Activated T-helper 2 cell treated with anti-CD3 and anti-CD28 coated beads, Interferon-gamma antibody, Interleukin-2, Interleukin-4, amounts not matched to agents 10 μg/mL and 5 μg/mL and 100 μg/mL, durations not matched to agents 14 hours and 24 hours and 36 hours (primary cell): Measurements from ENCODE around the gene TNS3. TPM values are rescaled to one million over a fixed set of nuclear protein-coding genes. Genes with fewer than 3 reads are reported as not detected.

Source experiments
- DNase-seq: peaks from one replicate; pipeline ENCODE4 v3.0.0; 2021; ENCODE audit warnings: low spot score
- H3K27ac Mint-ChIP-seq: one replicate; pipeline ENCODE4 v1.8.0; 2021; ENCODE audit warnings: mixed read lengths
- H3K27me3 Mint-ChIP-seq: one replicate; pipeline ENCODE4 v1.8.0; 2021; ENCODE audit warnings: low read depth, mixed read lengths
- H3K36me3 Mint-ChIP-seq: one replicate; pipeline ENCODE4 v1.8.0; 2021; ENCODE audit warnings: low read depth, mixed read lengths
- H3K4me1 Mint-ChIP-seq: one replicate; pipeline ENCODE4 v1.8.0; 2021; ENCODE audit warnings: low read depth, mixed read lengths
- H3K4me3 Mint-ChIP-seq: one replicate; pipeline ENCODE4 v1.8.0; 2021; ENCODE audit warnings: low read depth, mild to moderate bottlenecking, moderate library complexity, mixed read lengths
- H3K9me3 Mint-ChIP-seq: one replicate; pipeline ENCODE4 v1.8.0; 2021; ENCODE audit warnings: mixed read lengths
- intact Hi-C: fragments of 100-400 bp; cut with micrococcal nuclease; formaldehyde crosslinking; loops from one replicate; pipeline ENCODE4 v1.15.1; 2023
- total RNA-seq: library from RNA; stranded (reverse); gene quantifications from 2 replicates; pipeline ENCODE4 v1.2.3, GENCODE V29; 2022

Gene TNS3
- total RNA-seq, 1 donor from 2014 or later, result 5.3 TPM

- Mint-ChIP-seq H3K9me3 (no peaks in the 10 kb centered on the region), H3K36me3 (no peaks in the 10 kb centered on the region), H3K27me3 (peaks cover 2% of the 10 kb centered on the region), H3K27ac (no peak overlapping the region), H3K4me3 (no peak overlapping the region), H3K4me1 (peaks cover 5% of the 10 kb centered on the region)
- intact Hi-C loops, result no loop called here
- no peak for DNase-seq
These were observed 81.8 kb downstream of the TNS3 start for GRCh38 chr7:47500103-47500563.

GRCh38 chr7:47498229-47499056, 83.5 kb downstream of the TNS3 start:
- intact Hi-C loops, result no loop called here
- no peak overlapping the region for H3K4me3 Mint-ChIP-seq
- H3K4me1 Mint-ChIP-seq, result peaks cover 5% of the 10 kb centered on the region
- no peak for DNase-seq
- peaks cover 9% of the 10 kb centered on the region for H3K27me3 Mint-ChIP-seq
- H3K36me3 Mint-ChIP-seq, result no peaks in the 10 kb centered on the region
- H3K9me3 Mint-ChIP-seq, result no peaks in the 10 kb centered on the region
- H3K27ac Mint-ChIP-seq, result no peak overlapping the region

- Mint-ChIP-seq H3K9me3 (no peaks in the 10 kb centered on the region), H3K4me1 (peaks cover 5% of the 10 kb centered on the region), H3K27ac (no peak overlapping the region), H3K36me3 (no peaks in the 10 kb centered on the region), H3K4me3 (no peak overlapping the region), H3K27me3 (peaks cover 9% of the 10 kb centered on the region)
- intact Hi-C loops, result no loop called here
- DNase-seq, result no peak
These were observed 84.4 kb downstream of the TNS3 start for GRCh38 chr7:47497367-47498096.

GRCh38 chr7:47496666-47497065, 85.2 kb downstream of the TNS3 start:
- Mint-ChIP-seq H3K4me1 (peaks cover 5% of the 10 kb centered on the region), H3K27ac (no peak overlapping the region), H3K9me3 (no peaks in the 10 kb centered on the region), H3K4me3 (no peak overlapping the region), H3K36me3 (no peaks in the 10 kb centered on the region), H3K27me3 (peaks cover 9% of the 10 kb centered on the region)
- intact Hi-C loops, result no loop called here
- no peak for DNase-seq

- Mint-ChIP-seq H3K4me1 (peaks cover 5% of the 10 kb centered on the region), H3K36me3 (no peaks in the 10 kb centered on the region), H3K9me3 (no peaks in the 10 kb centered on the region), H3K27ac (no peak overlapping the region), H3K4me3 (no peak overlapping the region), H3K27me3 (peaks cover 9% of the 10 kb centered on the region)
- no peak for DNase-seq
- intact Hi-C loops, result no loop called here
These were observed 85.8 kb downstream of the TNS3 start for GRCh38 chr7:47496056-47496665.

GRCh38 chr7:47493976-47494911, 87.7 kb downstream of the TNS3 start:
- Mint-ChIP-seq H3K27ac (no peak overlapping the region), H3K36me3 (no peaks in the 10 kb centered on the region), H3K9me3 (no peaks in the 10 kb centered on the region), H3K27me3 (peaks cover 9% of the 10 kb centered on the region), H3K4me3 (no peak overlapping the region), H3K4me1 (peaks cover 5% of the 10 kb centered on the region)
- intact Hi-C loops, result no loop called here
- DNase-seq, result no peak

- no peaks in the 10 kb centered on the region for H3K9me3 Mint-ChIP-seq
- peaks cover 5% of the 10 kb centered on the region for H3K4me1 Mint-ChIP-seq
- peaks cover 9% of the 10 kb centered on the region for H3K27me3 Mint-ChIP-seq
- intact Hi-C loops, result no loop called here
- no peak for DNase-seq
- no peak overlapping the region for H3K27ac Mint-ChIP-seq
- H3K4me3 Mint-ChIP-seq, result no peak overlapping the region
- H3K36me3 Mint-ChIP-seq, result no peaks in the 10 kb centered on the region
These were observed 89.1 kb downstream of the TNS3 start for GRCh38 chr7:47492716-47493325.

GRCh38 chr7:47490501-47491265, 91.2 kb downstream of the TNS3 start:
- Mint-ChIP-seq H3K27ac (no peak overlapping the region), H3K4me3 (no peak overlapping the region), H3K27me3 (peaks cover 7% of the 10 kb centered on the region), H3K4me1 (peaks cover 4% of the 10 kb centered on the region), H3K36me3 (no peaks in the 10 kb centered on the region), H3K9me3 (no peaks in the 10 kb centered on the region)
- DNase-seq, result no peak
- intact Hi-C loops, result no loop called here

- Mint-ChIP-seq H3K36me3 (no peaks in the 10 kb centered on the region), H3K9me3 (no peaks in the 10 kb centered on the region), H3K4me3 (no peak overlapping the region), H3K27ac (no peak overlapping the region), H3K4me1 (peaks cover 5% of the 10 kb centered on the region), H3K27me3 (peaks cover 5% of the 10 kb centered on the region)
- intact Hi-C loops, result no loop called here
- no peak for DNase-seq
These were observed 92.3 kb downstream of the TNS3 start for GRCh38 chr7:47489624-47490023.

- intact Hi-C loops, result no loop called here
- Mint-ChIP-seq H3K27ac (no peak overlapping the region), H3K4me1 (peaks cover 5% of the 10 kb centered on the region), H3K9me3 (no peaks in the 10 kb centered on the region), H3K4me3 (no peak overlapping the region), H3K27me3 (peaks cover 2% of the 10 kb centered on the region), H3K36me3 (no peaks in the 10 kb centered on the region)
- DNase-seq, result no peak
These were observed 93.0 kb downstream of the TNS3 start for GRCh38 chr7:47488969-47489342.

- Mint-ChIP-seq H3K4me3 (no peak overlapping the region), H3K27ac (no peak overlapping the region), H3K4me1 (peaks cover 5% of the 10 kb centered on the region), H3K9me3 (no peaks in the 10 kb centered on the region), H3K27me3 (no peaks in the 10 kb centered on the region), H3K36me3 (no peaks in the 10 kb centered on the region)
- intact Hi-C loops, result no loop called here
- DNase-seq, result no peak
These were observed 93.5 kb downstream of the TNS3 start for GRCh38 chr7:47488201-47488968.
